GM12878 (cell line): ENCODE data around the gene POLE2. TPM values are rescaled to one million over a fixed set of nuclear protein-coding genes. Genes with fewer than 3 reads are reported as not detected.
A peak's percentile ranks its signal among the peaks of the same experiment; 100 is the strongest.

Experiments
- BCLAF1 ChIP-seq: fragments of 450-650 bp; IDR thresholded peaks from 2 replicates; pipeline ENCODE4 v1.6.1; 2017; ENCODE audit warnings: antibody characterized with exemption, mild to moderate bottlenecking, moderate library complexity
- BMI1 ChIP-seq: fragments of 450-650 bp; IDR thresholded peaks from 2 replicates; pipeline ENCODE4 v1.6.1; 2016; ENCODE audit warnings: mild to moderate bottlenecking, moderate library complexity, borderline replicate concordance
- FOS ChIP-seq: IDR thresholded peaks from 3 replicates; pipeline ENCODE4 v1.6.1; 2011; ENCODE audit warnings: borderline replicate concordance; ENCODE audit not compliant: insufficient read length; ENCODE audit errors: extremely low read depth
- IRF4 ChIP-seq: IDR thresholded peaks from 2 replicates; pipeline ENCODE4 v1.6.1; 2011; ENCODE audit warnings: low read depth, low read length
- MEF2A ChIP-seq: IDR thresholded peaks from 2 replicates; pipeline ENCODE4 v1.6.1; 2011; ENCODE audit warnings: low read depth, mild to moderate bottlenecking, low read length, moderate library complexity; ENCODE audit not compliant: insufficient read depth
- NFYA ChIP-seq: IDR thresholded peaks from 2 replicates; pipeline ENCODE4 v1.6.1; 2011; ENCODE audit warnings: low read depth, mild to moderate bottlenecking, low read length, improper control_type of control experiment, borderline replicate concordance
- POLR2A ChIP-seq: IDR thresholded peaks from 2 replicates; pipeline ENCODE4 v1.6.1; 2011; ENCODE audit warnings: low read depth, mild to moderate bottlenecking, low read length
- PRDM15 ChIP-seq: fragments of 450-650 bp; formaldehyde crosslinking; IDR thresholded peaks from 2 replicates; pipeline ENCODE4 v1.4.0; 2020; ENCODE audit warnings: mild to moderate bottlenecking, moderate library complexity
- RAD51 ChIP-seq: fragments of 450-650 bp; IDR thresholded peaks from 2 replicates; pipeline ENCODE4 v1.6.1; 2016; ENCODE audit warnings: moderate library complexity, mild to moderate bottlenecking, inconsistent platforms
- SIX5 ChIP-seq: IDR thresholded peaks from 2 replicates; pipeline ENCODE4 v1.6.1; 2011; ENCODE audit warnings: mild to moderate bottlenecking, low read depth, low read length, moderate library complexity; ENCODE audit not compliant: severe bottlenecking
- SKIL ChIP-seq: fragments of 450-650 bp; IDR thresholded peaks from 2 replicates; pipeline ENCODE4 v1.6.1; 2017; ENCODE audit warnings: mild to moderate bottlenecking, low read depth, inconsistent platforms; ENCODE audit not compliant: poor library complexity, severe bottlenecking
- SMARCA5 ChIP-seq: fragments of 450-650 bp; IDR thresholded peaks from 2 replicates; pipeline ENCODE4 v1.6.1; 2017; ENCODE audit warnings: mild to moderate bottlenecking
- ZBTB40 ChIP-seq: fragments of 450-650 bp; IDR thresholded peaks from 2 replicates; pipeline ENCODE4 v1.6.1; 2016; ENCODE audit warnings: mild to moderate bottlenecking, moderate library complexity, borderline replicate concordance
- ZSCAN29 ChIP-seq: fragments of 450-650 bp; IDR thresholded peaks from 2 replicates; pipeline ENCODE4 v1.6.1; 2017; ENCODE audit warnings: mild to moderate bottlenecking, moderate library complexity
- polyA plus RNA-seq, 11 experiments: library from polyadenylated mRNA; depleted of rRNA in 4 of 11; unstranded in 6 of 11; stranded (reverse) in 5 of 11; fragments of >200 nt; fragmentation: Nextera tagmentation in 4 of 11; fragmentation: Illumina TruSeq in 1 of 11; extraction: Ambion mirVana in 4 of 11; extraction: Trizol in 1 of 11; gene quantifications; 1 replicate in 1 of 11; 2 replicates in 10 of 11; pipeline versions ENCODE4 v1.2.1 to v1.2.3, GENCODE V29; 2011 to 2016; ENCODE audit warnings: inconsistent platforms in 2 of 11, missing spikeins in 2 of 11, low read depth in 1 of 11
- total RNA-seq, 4 experiments: library from RNA; depleted of rRNA in 3 of 4; stranded (reverse); fragments of >200 nt in 3 of 4; fragmentation: Illumina TruSeq in 1 of 4; extraction: Trizol in 1 of 4; gene quantifications; 2 replicates each; pipeline versions ENCODE4 v1.2.1 to v1.2.3, GENCODE V29; 2013 to 2021

POLE2 gene
- total and polyA plus RNA-seq, 10 of the 15 experiments (the other 5 are each of a cell fraction or from before 2014, with no cell fraction given) = 22.0 to 45.6 (median 38.8) TPM

- TF ChIP-seq PRDM15 (CRISPR knock-in tag) (no peak), BCLAF1 (no peak), SIX5 (no peak), NFYA (no peak), RAD51 (no peak), MEF2A (0 out of 2 replicates have a peak, but pooled peaks have one; percentile 44), SKIL (no peak), IRF4 (0 out of 2 replicates have a peak, but pooled peaks have one; percentile 28), FOS (no peak), POLR2A (peak; percentile 93), BMI1 (no peak), ZSCAN29 (no peak), ZBTB40 (no peak), SMARCA5 (peak; percentile 55; the same call in 1 of the 2 replicates)
Measured at GRCh38 chr14:49598485-49599300, 89.3 kb downstream of the POLE2 start, which contains the start of gene LRR1 (continued).
